Fibroblast of pulmonary artery (primary cell): ENCODE measurements around the gene PTPN7.
"Not testable (repeated sequence)": the region's sequence is repeated elsewhere in the genome, so short reads cannot be mapped to it uniquely, and the experiment has no call there.

ENCODE experiments used
- DNase-seq: peaks from one replicate; pipeline ENCODE4 v3.0.0-alpha.2; 2010; ENCODE audit warnings: low read depth
- H3K4me3 ChIP-seq: replicated peaks from 2 replicates; pipeline ENCODE4 v1.5.1; 2011; ENCODE audit warnings: low read depth, mild to moderate bottlenecking, control low read depth, low read length, moderate library complexity
- CTCF ChIP-seq: IDR thresholded peaks from 2 replicates; pipeline ENCODE4 v1.5.1; 2011; ENCODE audit warnings: mild to moderate bottlenecking, control low read depth, low read length, inconsistent platforms; ENCODE audit errors: missing control alignments

Gene PTPN7

GRCh38 chr1:202143768-202144401 lies 16.5 kb downstream of the PTPN7 start:
- H3K4me3 ChIP-seq: peak overlapping the region; percentile 80
- DNase-seq: no peak
- no peak for TF ChIP-seq CTCF

GRCh38 chr1:202143011-202143767 lies 17.2 kb downstream of the PTPN7 start:
- no peak for TF ChIP-seq CTCF
- peak overlapping the region; percentile 80 for H3K4me3 ChIP-seq
- no peak for DNase-seq

- H3K4me3 ChIP-seq, DNase-seq: not testable (repeated sequence)
Observed at GRCh38 chr1:202141468-202141867, 18.9 kb downstream of the PTPN7 start.

- TF ChIP-seq CTCF: no peak
- no peak for DNase-seq
- no peak overlapping the region for H3K4me3 ChIP-seq
Observed at GRCh38 chr1:202140833-202141232, 19.6 kb downstream of the PTPN7 start.

GRCh38 chr1:202135221-202135721 lies 25.1 kb downstream of the PTPN7 start:
- peak; percentile 70 for DNase-seq
- peak; percentile 84 for TF ChIP-seq CTCF
- no peak overlapping the region for H3K4me3 ChIP-seq

- no peak for DNase-seq
Observed at GRCh38 chr1:202134645-202135172, 25.7 kb downstream of the PTPN7 start.

More at GRCh38 chr1:202134645-202135172, 25.7 kb downstream of the PTPN7 start:
- no peak for TF ChIP-seq CTCF
- no peak overlapping the region for H3K4me3 ChIP-seq
